Measurements from ENCODE around the gene SPAST.
"Not testable (repeated sequence)": the region's sequence is repeated elsewhere in the genome, so short reads cannot be mapped to it uniquely, and the experiment has no call there.

SPAST gene, protein sequence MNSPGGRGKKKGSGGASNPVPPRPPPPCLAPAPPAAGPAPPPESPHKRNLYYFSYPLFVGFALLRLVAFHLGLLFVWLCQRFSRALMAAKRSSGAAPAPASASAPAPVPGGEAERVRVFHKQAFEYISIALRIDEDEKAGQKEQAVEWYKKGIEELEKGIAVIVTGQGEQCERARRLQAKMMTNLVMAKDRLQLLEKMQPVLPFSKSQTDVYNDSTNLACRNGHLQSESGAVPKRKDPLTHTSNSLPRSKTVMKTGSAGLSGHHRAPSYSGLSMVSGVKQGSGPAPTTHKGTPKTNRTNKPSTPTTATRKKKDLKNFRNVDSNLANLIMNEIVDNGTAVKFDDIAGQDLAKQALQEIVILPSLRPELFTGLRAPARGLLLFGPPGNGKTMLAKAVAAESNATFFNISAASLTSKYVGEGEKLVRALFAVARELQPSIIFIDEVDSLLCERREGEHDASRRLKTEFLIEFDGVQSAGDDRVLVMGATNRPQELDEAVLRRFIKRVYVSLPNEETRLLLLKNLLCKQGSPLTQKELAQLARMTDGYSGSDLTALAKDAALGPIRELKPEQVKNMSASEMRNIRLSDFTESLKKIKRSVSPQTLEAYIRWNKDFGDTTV

DNA sequence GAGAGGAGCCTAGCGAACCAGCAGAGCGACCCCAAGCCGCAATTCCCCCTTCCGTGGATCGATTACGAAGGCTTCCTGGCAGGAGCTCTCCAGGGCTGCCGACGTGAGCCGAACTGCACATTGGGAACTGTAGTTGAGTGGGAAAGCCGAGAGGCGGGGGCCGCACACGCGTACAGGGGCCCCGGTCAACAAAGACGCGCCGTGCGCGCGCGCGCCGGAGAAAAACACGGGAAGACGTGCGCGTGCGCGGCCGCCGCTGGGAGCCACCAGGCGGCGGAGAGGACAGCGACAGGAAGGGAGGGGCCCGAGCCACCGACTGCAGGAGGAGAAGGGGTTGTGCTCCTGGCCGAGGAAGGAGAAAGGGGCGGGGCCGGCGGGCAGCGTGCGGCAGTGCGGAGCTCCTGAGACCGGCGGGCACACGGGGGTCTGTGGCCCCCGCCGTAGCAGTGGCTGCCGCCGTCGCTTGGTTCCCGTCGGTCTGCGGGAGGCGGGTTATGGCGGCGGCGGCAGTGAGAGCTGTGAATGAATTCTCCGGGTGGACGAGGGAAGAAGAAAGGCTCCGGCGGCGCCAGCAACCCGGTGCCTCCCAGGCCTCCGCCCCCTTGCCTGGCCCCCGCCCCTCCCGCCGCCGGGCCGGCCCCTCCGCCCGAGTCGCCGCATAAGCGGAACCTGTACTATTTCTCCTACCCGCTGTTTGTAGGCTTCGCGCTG is at the start of gene SPAST:
Gene SPAST (plus strand): TSS at position 247 of the 711 bp plus-strand sequence. CDS start 276 bp downstream, at position 523.
- peak; percentile 95 for DNase-seq

- DNase-seq = not testable (repeated sequence)
Measured at GRCh38 chr2:32018789-32019482, 44.4 kb upstream of the SPAST start.

GRCh38 chr2:32034198-32034887 is 29.0 kb upstream of the SPAST start:
- DNase-seq = not testable (repeated sequence)

DNA sequence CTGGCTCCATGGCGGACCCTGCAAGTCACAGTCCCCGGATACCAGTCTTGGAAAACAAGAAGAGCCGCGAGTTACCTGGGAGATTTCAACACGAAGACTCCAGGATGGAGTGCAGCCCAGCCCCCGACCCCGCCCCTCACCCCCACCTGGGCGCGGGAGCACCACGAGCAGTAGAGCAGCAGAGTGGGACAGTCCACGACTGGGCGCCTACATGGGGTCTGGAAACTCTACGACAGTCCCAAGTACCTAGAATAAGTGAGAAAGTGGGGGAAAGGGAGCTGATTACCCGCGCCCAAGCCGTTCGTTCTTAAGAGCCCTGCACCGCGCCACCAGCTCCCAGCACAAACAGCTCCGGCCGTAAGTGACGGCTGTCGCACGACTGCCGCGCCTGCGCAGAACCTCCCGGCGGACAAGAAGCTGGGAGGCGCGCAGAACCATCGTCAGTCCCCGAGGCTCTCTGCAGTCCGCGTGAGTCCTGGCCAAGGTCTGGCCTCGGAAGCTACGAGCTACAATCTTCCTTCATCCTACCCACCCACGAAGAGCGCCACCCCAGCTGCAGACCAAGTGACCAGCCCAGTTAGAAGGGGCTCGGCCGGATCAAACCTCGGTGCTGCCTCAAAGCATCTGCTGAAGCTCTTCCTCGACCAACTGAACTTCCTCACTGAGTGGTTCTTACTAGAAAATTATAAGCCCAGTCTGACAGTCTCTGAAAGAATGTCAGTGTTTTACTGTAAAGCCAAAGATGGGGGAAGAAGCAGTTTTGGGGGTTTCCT is 23.7 kb upstream of the SPAST start, which contains the start of gene DPY30:
Gene DPY30 (minus strand): TSS at position 359 of the 773 bp plus-strand sequence. CDS start 349 bp downstream, at position 10.
- DNase-seq = peak; percentile 74

DNA sequence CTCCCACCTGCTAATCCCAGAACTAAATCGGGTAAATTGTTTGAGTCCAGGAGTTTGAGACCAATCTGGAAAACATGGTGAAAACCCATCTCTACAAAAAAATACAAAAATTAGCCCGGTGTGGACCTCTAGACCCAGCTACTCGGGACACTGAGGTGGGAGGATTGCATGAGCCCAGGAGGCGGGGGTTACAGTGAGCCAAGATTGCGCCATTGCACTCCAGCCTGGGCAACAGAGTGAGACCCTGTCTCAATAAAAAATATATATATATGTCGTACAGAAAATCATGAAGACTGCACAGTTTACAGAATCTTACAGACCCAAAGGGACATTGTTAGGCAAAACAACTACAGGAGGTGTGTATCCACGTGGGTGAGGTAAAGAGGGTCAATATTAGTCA is 19.8 kb upstream of the SPAST start:
- no peak for DNase-seq

DNA sequence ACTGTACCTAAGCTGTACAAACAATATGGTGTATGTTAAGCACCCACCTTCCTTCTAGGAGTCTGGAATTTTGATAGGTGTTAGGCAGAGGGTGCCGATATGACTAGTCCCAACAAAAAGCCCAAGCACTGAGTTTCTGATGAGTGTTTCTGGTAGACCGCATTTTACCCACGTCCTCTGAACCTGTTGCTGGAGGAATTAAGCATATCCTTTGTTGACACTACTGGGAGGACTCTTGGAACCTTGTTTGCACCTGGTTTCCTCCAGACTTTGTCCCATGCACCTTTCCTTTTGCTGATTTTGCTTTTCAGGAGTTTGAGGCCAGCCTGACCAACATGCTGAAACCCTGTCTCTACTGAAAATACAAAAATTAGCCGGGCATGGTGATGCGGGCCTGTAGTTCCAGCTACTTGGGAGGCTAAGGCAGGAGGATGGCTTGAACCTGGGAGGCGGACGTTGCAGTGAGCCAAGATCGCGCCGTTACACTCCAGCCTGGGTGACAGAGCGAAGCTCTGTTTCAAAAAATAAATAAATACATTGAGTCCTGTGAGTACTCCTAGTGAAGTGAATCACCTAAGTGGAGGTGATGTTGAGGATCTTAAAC is 11.4 kb upstream of the SPAST start:
- DNase-seq = no peak

DNA sequence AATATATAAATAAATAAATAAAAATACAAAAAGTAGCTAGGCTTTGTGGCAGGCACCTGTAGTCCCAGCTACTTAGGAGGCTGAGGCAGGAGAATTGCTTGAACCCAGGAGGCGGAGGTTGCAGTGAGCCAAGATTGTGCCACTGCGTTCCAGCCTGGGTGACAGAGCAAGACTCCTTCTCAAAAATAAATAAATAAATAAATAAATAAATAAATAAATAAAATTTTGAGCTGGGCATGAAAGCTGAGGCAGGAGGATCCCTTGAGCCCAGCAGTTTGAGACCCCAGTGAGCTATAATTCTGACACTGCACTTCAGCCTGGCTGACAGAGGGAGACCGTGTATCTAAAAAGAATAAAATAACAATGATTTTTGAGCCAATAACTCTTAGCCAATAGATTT is 8.8 kb upstream of the SPAST start:
- DNase-seq = not testable (repeated sequence)

DNA sequence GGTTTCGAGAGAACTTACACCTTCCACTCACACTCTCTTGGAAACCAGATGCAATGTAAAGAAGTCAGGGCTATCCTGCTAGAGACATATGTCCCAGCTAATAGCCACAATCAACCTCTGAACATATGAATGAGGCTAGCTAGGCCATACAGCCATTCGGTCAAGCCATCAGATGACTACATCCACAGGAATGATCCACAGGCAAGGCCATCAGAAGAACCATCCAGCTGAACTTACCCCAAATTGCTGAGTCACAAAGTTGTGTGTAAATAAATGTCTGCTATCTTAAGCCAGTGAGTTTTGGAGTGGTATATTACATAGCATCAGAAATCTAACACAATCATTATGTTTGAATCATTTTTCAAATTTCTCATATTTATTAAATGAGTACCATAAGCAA is 5.2 kb upstream of the SPAST start:
- DNase-seq = no peak

DNA sequence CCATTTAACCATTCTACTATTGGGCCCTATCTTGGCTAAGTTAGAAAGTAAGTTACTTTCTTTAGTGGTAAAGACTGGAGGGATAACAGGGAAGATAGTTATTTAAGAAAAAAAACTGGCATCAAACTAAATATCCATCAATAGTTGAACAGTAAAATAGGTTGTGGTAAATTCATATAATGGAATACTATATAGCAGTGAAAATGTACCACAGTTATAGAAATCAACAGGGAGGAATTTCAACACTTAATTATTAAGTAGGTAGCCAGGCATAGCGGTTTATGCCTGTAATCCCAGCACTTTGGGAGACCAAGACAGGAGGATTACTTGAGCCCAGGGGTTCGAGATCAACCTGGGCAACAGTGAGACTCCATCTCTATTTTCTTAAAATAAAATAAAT is 3.1 kb upstream of the SPAST start:
- no peak for DNase-seq

DNA sequence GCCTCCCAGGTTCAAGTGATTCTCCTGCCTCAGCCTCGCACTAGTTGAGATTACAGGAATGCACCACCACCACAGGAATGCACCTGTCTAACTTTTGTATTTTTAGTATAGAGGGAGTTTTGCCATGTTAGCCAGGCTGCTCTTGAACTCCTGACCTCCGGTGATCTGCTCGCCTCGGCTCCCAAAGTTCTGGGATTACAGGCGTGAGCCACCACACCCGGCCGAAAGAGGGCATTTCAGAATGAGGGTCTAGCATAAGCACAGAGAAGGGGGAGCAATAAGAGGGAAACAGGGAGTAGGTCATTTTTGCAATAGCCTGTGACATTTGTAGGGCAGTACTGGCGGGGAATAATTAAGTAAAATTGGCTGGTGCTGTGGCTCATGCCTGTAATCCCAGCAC is 1.9 kb upstream of the SPAST start:
- no peak for DNase-seq

- DNase-seq = no peak
Measured at GRCh38 chr2:32061973-32062861, 1.1 kb upstream of the SPAST start.

- DNase-seq = no peak
Measured at GRCh38 chr2:32064021-32064601, 755 bp downstream of the SPAST start.

DNA sequence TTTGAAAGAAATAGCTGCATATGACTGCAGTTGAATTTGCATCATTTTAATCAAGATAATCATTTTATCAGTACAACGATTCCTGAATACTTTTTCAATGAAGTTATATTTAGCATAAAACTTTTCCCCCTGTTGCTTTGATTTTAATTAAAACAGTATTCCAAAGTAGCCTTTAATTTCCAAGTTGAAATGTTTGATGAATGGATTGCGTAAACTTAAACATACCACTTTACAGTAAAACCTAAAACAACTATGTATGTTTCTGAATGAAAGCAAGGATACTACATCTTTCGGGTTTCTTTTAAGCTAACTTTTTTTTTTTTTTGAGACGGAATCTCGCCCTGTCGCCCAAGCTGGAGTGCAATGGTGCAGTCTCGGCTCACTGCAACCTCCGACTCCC is 1.4 kb downstream of the SPAST start:
- DNase-seq = no peak

GRCh38 chr2:32067549-32067948 is 4.2 kb downstream of the SPAST start:
- no peak for DNase-seq

DNA sequence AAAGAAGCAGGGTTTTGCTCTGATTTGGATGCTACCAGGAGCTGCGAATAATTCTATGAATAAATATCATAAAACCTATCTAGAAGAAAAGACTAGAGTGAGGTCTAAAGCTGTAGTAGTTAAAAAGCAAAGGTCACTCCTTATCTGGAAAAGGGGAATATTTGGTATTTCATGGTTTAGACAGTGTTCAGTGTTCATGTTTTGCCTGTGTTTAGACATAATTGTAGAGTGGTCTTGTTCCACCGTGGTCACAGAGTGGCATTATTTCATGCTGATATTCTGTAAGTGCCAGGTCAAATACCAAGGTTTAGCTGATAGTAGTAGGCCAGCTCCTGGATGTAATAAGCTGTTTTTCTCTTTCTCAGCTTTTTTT is 10.8 kb downstream of the SPAST start:
- no peak for DNase-seq

GRCh38 chr2:32095671-32096070 is 32.3 kb downstream of the SPAST start:
- no peak for DNase-seq

DNA sequence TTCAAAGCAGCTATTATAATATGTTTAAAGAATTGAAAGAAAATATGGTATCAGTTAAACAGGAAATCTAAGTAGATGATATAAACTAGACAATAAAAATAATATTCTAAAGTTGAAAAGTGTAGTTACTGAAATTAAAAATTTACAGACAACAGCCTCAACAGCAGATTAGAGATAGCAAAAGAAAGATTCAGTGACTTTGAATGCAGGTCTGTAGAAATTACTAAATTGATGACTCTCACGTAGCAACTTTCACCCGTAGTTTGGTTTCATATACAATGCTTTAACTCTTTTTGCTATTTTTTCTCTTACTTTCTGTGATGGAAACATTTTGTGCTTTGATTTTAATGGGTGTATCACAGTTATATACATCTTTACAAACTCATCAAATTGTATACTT is 44.8 kb downstream of the SPAST start:
- no peak for DNase-seq

GRCh38 chr2:32118055-32118454 is 54.7 kb downstream of the SPAST start:
- no peak for DNase-seq

- DNase-seq = no peak
Measured at GRCh38 chr2:32119161-32119560, 55.8 kb downstream of the SPAST start.

- DNase-seq = no peak
Measured at GRCh38 chr2:32124660-32125059, 61.3 kb downstream of the SPAST start.
